Spleen (tissue), 7 donors: Measurements from ENCODE around the gene GRID2.

Source experiments
- CTCF ChIP-seq, 11 experiments: fragments of 200-600 bp in 7 of 11; fragments of 450-650 bp in 4 of 11; sonication (generic) in 4 of 11; IDR thresholded peaks in 8 of 11; conservative IDR thresholded peaks in 3 of 11; 1 replicate in 7 of 11; 2 replicates in 4 of 11; pipeline versions ENCODE4 v1.4.0 to v1.8.0; 2016 to 2021; ENCODE audit warnings: antibody characterized with exemption in 11 of 11, inconsistent platforms in 4 of 11, mild to moderate bottlenecking in 1 of 11
- POLR2A ChIP-seq, 3 donors: fragments of 450-650 bp; IDR thresholded peaks; one replicate each; pipeline ENCODE4 v1.5.1; 2017; ENCODE audit warnings: antibody characterized with exemption in 3 of 3, mild to moderate bottlenecking in 1 of 3
- POLR2AphosphoS5 ChIP-seq, 3 donors: sonication (generic); formaldehyde crosslinking; IDR thresholded peaks; one replicate each; pipeline ENCODE4 v1.5.1; 2017; ENCODE audit warnings: antibody characterized with exemption in 3 of 3
- donor health status: DM: no; HTN: no; CAD: no; lungs with moderate emphysema.
- donor health status: DM: no; HTN: no; CAD: no.
- donor health status: DM: no; HTN: no; CAD: no.

GRCh38 chr4:93103042-93103441, 799.3 kb downstream of the GRID2 start:
- TF ChIP-seq POLR2A (IDR thresholded peaks at IDR 0.05), result no peak
- TF ChIP-seq CTCF (IDR thresholded peaks at IDR 0.05 in 8 of 11, conservative IDR thresholded peaks at IDR 0.05 in 3 of 11), result no peak
- no peak for TF ChIP-seq POLR2AphosphoS5 (IDR thresholded peaks at IDR 0.05)
